Activated CD4-positive, alpha-beta T cell treated with anti-CD3 and anti-CD28 coated beads for 4 hours (primary cell): Measurements from ENCODE around the gene SLC49A4.
A peak's percentile ranks its signal among the peaks of the same experiment; 100 is the strongest.

Experiments
- DNase-seq, 2 donors: peaks; one replicate each; pipeline ENCODE4 v3.0.0-alpha.2; 2020

Gene SLC49A4

GRCh38 chr3:122786066-122786465 lies 8.8 kb upstream of the SLC49A4 start:
- DNase-seq, result no peak

GRCh38 chr3:122787872-122788271 lies 7.0 kb upstream of the SLC49A4 start:
- no peak for DNase-seq

- no peak for DNase-seq
Observed at GRCh38 chr3:122789585-122790273, 5.1 kb upstream of the SLC49A4 start.

GRCh38 chr3:122793568-122794416 lies 1.1 kb upstream of the SLC49A4 start, which contains the start of gene HSPBAP1:
HSPBAP1 (minus strand) TSS chr3:122793831; CDS start chr3:122793680, 151 bp downstream.
- peak; percentile 83 to 87 for DNase-seq

GRCh38 chr3:122794483-122794778 lies 438 bp upstream of the SLC49A4 start:
- no peak for DNase-seq

- DNase-seq, result no peak
Observed at GRCh38 chr3:122795674-122796195, 866 bp downstream of the SLC49A4 start.

- DNase-seq, result no peak
Observed at GRCh38 chr3:122797291-122797690, 2.4 kb downstream of the SLC49A4 start.

GRCh38 chr3:122799322-122799721 lies 4.5 kb downstream of the SLC49A4 start:
- DNase-seq, result no peak

GRCh38 chr3:122800031-122800430 lies 5.2 kb downstream of the SLC49A4 start:
- no peak for DNase-seq

GRCh38 chr3:122800706-122801237 lies 5.9 kb downstream of the SLC49A4 start:
- DNase-seq, result no peak

GRCh38 chr3:122802323-122802722 lies 7.5 kb downstream of the SLC49A4 start:
- no peak for DNase-seq

GRCh38 chr3:122803977-122804376 lies 9.1 kb downstream of the SLC49A4 start:
- DNase-seq, result no peak

GRCh38 chr3:122810734-122811133 lies 15.9 kb downstream of the SLC49A4 start:
- no peak for DNase-seq

- no peak for DNase-seq
Observed at GRCh38 chr3:122816587-122816986, 21.7 kb downstream of the SLC49A4 start.

GRCh38 chr3:122824465-122825381 lies 29.9 kb downstream of the SLC49A4 start:
- no peak for DNase-seq

GRCh38 chr3:122825460-122825859 lies 30.6 kb downstream of the SLC49A4 start:
- DNase-seq, result no peak

GRCh38 chr3:122826278-122826677 lies 31.4 kb downstream of the SLC49A4 start:
- no peak for DNase-seq

GRCh38 chr3:122828281-122828680 lies 33.4 kb downstream of the SLC49A4 start:
- DNase-seq, result no peak

- no peak for DNase-seq
Observed at GRCh38 chr3:122835590-122835989, 40.7 kb downstream of the SLC49A4 start.

GRCh38 chr3:122843604-122844003 lies 48.7 kb downstream of the SLC49A4 start:
- DNase-seq, result no peak

GRCh38 chr3:122857019-122857418 lies 62.1 kb downstream of the SLC49A4 start:
- DNase-seq, result no peak

- DNase-seq, result no peak
Observed at GRCh38 chr3:122858373-122858772, 63.5 kb downstream of the SLC49A4 start.
